ENCODE data around the gene MBOAT1. TPM values are rescaled to one million over a fixed set of nuclear protein-coding genes. Genes with fewer than 3 reads are reported as not detected.
A peak's percentile ranks its signal among the peaks of the same experiment; 100 is the strongest.

MBOAT1 gene
- total RNA-seq, 1 experiment from 2014 or later: 9.9 TPM

GRCh38 chr6:20182926-20183521 lies 29.2 kb downstream of the MBOAT1 start:
- Histone ChIP-seq H3K9ac (ENCODE audit: extremely low read depth, insufficient read length, low read length) (no peak overlapping the region), H4K20me1 (ENCODE audit: control insufficient read depth, insufficient read depth, insufficient read length) (no peaks in the 10 kb centered on the region), H3K4me1 (ENCODE audit: insufficient read depth, low read length) (0 out of 2 replicates have a peak, but pooled peaks cover 2% of the 10 kb centered on the region), H3T11ph (ENCODE audit: low read length) (no peak overlapping the region), H2BK12ac (ENCODE audit: insufficient read length, low read depth, low read length) (no peak overlapping the region), H3K23me2 (ENCODE audit: insufficient read length, low read depth, low read length, poor library complexity, severe bottlenecking) (no peaks in the 10 kb centered on the region), H4K8ac (replicated peaks; ENCODE audit: insufficient read length, low read depth, low read length) (no peak overlapping the region), H3K18ac (ENCODE audit: insufficient read length, low read depth, low read length) (no peak overlapping the region), H3K9me3 (ENCODE audit: control insufficient read depth, low read depth, low read length) (peaks cover 4% of the 10 kb centered on the region), H2AK5ac (ENCODE audit: insufficient read length, low read length) (no peak overlapping the region), H2BK20ac (ENCODE audit: low read depth, low read length, poor library complexity, severe bottlenecking) (peak overlapping the region; percentile 33), H3K56ac (ENCODE audit: insufficient read length, low read depth, low read length) (no peak overlapping the region), H4K91ac (ENCODE audit: insufficient read length, low read depth, low read length) (no peak overlapping the region), H2BK15ac (ENCODE audit: low read depth, low read length) (no peak overlapping the region), H2AFZ (ENCODE audit: low read length) (no peak overlapping the region), H3K23ac (ENCODE audit: insufficient read length, low read depth, low read length) (no peak overlapping the region), H3K4me2 (ENCODE audit: insufficient read depth, insufficient read length, low read length) (no peak overlapping the region), H4K5ac (ENCODE audit: insufficient read length, low read depth, low read length) (no peak overlapping the region), H3K27ac (ENCODE audit: insufficient read length, low read depth, low read length) (no peak overlapping the region), H2BK5ac (ENCODE audit: insufficient read length, low read length) (no peak overlapping the region), H3K27me3 (ENCODE audit: insufficient read depth, low read length) (no peaks in the 10 kb centered on the region), H2BK120ac (ENCODE audit: low read depth, low read length, poor library complexity, severe bottlenecking) (no peak overlapping the region), H3K79me2 (ENCODE audit: insufficient read depth, low read length) (0 out of 2 replicates have a peak, but pooled peaks cover 1% of the 10 kb centered on the region), H3K14ac (ENCODE audit: insufficient read depth, low read length) (no peak overlapping the region), H3K79me1 (ENCODE audit: insufficient read depth, low read depth, low read length, poor library complexity, severe bottlenecking) (peaks cover 5% of the 10 kb centered on the region), H3K4ac (ENCODE audit: low read depth, low read length) (no peak overlapping the region)
- H3K27ac Mint-ChIP-seq: no peak overlapping the region
- no CpG with 5 or more reads among the region's 2 CpGs for WGBS (ENCODE audit: extremely low coverage, insufficient read length, low lambda C conversion rate)
- TF ChIP-seq CTCF (conservative IDR thresholded peaks at IDR 0.05): peak; percentile 31; the same call in 2 of the 3 replicates
- no peak for DNase-seq
- H3K27me3 Mint-ChIP-seq (ENCODE audit: low read depth): no peaks in the 10 kb centered on the region; the same call in 1 of the 2 replicates
- H3K4me1 Mint-ChIP-seq: peaks cover 0 to 1% of the 10 kb centered on the region in 2 experiments; a peak in 1 of 4 replicates
- H3K9me3 Mint-ChIP-seq: peaks cover 7 to 8% of the 10 kb centered on the region in 2 experiments; a peak in 4 of 5 replicates
- peaks cover 12 to 18% (median 15%) of the 10 kb centered on the region in 3 experiments; a peak in 5 of 7 replicates for H3K36me3 Mint-ChIP-seq (ENCODE audit: insufficient read depth in 1 of 3, low read depth in 3 of 3)
- no peak overlapping the region for H3K4me3 Mint-ChIP-seq
